Fibroblast of lung (primary cell): Measurements from ENCODE around the gene TWNK. TPM values are rescaled to one million over a fixed set of nuclear protein-coding genes. Genes with fewer than 3 reads are reported as not detected.

Source experiments
- DNase-seq, 2 donors: peaks; one replicate each; pipeline versions ENCODE4 v3.0.0 to v3.0.0-alpha.2; 2010; ENCODE audit warnings: low read depth in 2 of 2
- H2AFZ ChIP-seq: 2 replicates; pipeline ENCODE4 v1.5.1; 2012; ENCODE audit warnings: low read length, control low read depth, inconsistent platforms
- H3K27ac ChIP-seq: 2 replicates; pipeline ENCODE4 v1.5.1; 2011; ENCODE audit warnings: low read length, control low read depth; ENCODE audit not compliant: insufficient read depth
- H3K27me3 ChIP-seq: 2 replicates; pipeline ENCODE4 v1.5.1; 2011; ENCODE audit warnings: mild to moderate bottlenecking, low read length; ENCODE audit not compliant: control insufficient read depth, insufficient read depth
- H3K36me3 ChIP-seq: 2 replicates; pipeline ENCODE4 v1.5.1; 2011; ENCODE audit warnings: low read length; ENCODE audit not compliant: control insufficient read depth, insufficient read depth
- H3K4me1 ChIP-seq: 2 replicates; pipeline ENCODE4 v1.5.1; 2011; ENCODE audit warnings: low read length; ENCODE audit not compliant: control insufficient read depth, insufficient read depth; ENCODE audit errors: extremely low read depth
- H3K4me2 ChIP-seq: 2 replicates; pipeline ENCODE4 v1.5.1; 2011; ENCODE audit warnings: low read length, control low read depth; ENCODE audit not compliant: insufficient read depth; ENCODE audit errors: extremely low read depth
- H3K4me3 ChIP-seq, 4 experiments: fragments of 200-600 bp in 1 of 4; sonication (generic) in 1 of 4; replicated peaks in 1 of 4; 2 replicates each; pipeline ENCODE4 v1.5.1; 2011 to 2016; ENCODE audit warnings: low read length in 4 of 4, low read depth in 3 of 4, mild to moderate bottlenecking in 3 of 4, control low read depth in 2 of 4, inconsistent platforms in 1 of 4, mixed read lengths in 1 of 4; ENCODE audit not compliant: insufficient read depth in 1 of 4; ENCODE audit errors: control extremely low read depth in 1 of 4
- H3K79me2 ChIP-seq: 2 replicates; pipeline ENCODE4 v1.5.1; 2012; ENCODE audit warnings: mild to moderate bottlenecking, low read length, inconsistent platforms; ENCODE audit not compliant: control insufficient read depth, insufficient read depth
- H3K9ac ChIP-seq: 2 replicates; pipeline ENCODE4 v1.5.1; 2011; ENCODE audit warnings: mild to moderate bottlenecking, low read length, control low read depth; ENCODE audit not compliant: insufficient read depth
- H3K9me3 ChIP-seq: 2 replicates; pipeline ENCODE4 v1.5.1; 2012; ENCODE audit warnings: low read depth, low read length; ENCODE audit not compliant: control insufficient read depth, insufficient read depth
- H4K20me1 ChIP-seq: 2 replicates; pipeline ENCODE4 v1.5.1; 2011; ENCODE audit warnings: low read length; ENCODE audit not compliant: control insufficient read depth, insufficient read depth; ENCODE audit errors: extremely low read depth
- EZH2 ChIP-seq: IDR thresholded peaks from 2 replicates; pipeline ENCODE4 v1.5.1; 2012; ENCODE audit warnings: low read length, control low read depth, mild to moderate bottlenecking; ENCODE audit errors: missing control alignments
- polyA plus RNA-seq, 2 donors: library from polyadenylated mRNA; depleted of rRNA in 1 of 2; stranded (reverse) in 1 of 2; unstranded in 1 of 2; fragments of >200 nt; gene quantifications; 2 replicates each; pipeline ENCODE4 v1.2.1, GENCODE V29; 2011 to 2012; ENCODE audit warnings: missing spikeins in 1 of 2
- total RNA-seq: library from RNA; depleted of rRNA; stranded (reverse); fragments of >200 nt; gene quantifications from 2 replicates; pipeline ENCODE4 v1.2.1, GENCODE V29; 2014
- TF ChIP-seq, protein P1 (sequence below), 2 donors: IDR thresholded peaks in 1 of 2; conservative IDR thresholded peaks in 1 of 2; 1 replicate in 1 of 2; 2 replicates in 1 of 2; pipeline ENCODE4 v1.5.1; 2011 to 2012; ENCODE audit warnings: low read length in 2 of 2, control low read depth in 1 of 2, inconsistent platforms in 1 of 2, low read depth in 1 of 2, mild to moderate bottlenecking in 1 of 2

Gene TWNK
- total and polyA plus RNA-seq, 2 donors (not counting 1 experiment from before 2014, with no cell fraction given), result 3.8 to 6.1 TPM

- TF ChIP-seq, protein P1, sequence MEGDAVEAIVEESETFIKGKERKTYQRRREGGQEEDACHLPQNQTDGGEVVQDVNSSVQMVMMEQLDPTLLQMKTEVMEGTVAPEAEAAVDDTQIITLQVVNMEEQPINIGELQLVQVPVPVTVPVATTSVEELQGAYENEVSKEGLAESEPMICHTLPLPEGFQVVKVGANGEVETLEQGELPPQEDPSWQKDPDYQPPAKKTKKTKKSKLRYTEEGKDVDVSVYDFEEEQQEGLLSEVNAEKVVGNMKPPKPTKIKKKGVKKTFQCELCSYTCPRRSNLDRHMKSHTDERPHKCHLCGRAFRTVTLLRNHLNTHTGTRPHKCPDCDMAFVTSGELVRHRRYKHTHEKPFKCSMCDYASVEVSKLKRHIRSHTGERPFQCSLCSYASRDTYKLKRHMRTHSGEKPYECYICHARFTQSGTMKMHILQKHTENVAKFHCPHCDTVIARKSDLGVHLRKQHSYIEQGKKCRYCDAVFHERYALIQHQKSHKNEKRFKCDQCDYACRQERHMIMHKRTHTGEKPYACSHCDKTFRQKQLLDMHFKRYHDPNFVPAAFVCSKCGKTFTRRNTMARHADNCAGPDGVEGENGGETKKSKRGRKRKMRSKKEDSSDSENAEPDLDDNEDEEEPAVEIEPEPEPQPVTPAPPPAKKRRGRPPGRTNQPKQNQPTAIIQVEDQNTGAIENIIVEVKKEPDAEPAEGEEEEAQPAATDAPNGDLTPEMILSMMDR (conservative IDR thresholded peaks at IDR 0.05 in 1 of 2, IDR thresholded peaks at IDR 0.05 in 1 of 2; ENCODE audit: low read depth in 1 of 2, low read length in 2 of 2), result no peak
- TF ChIP-seq EZH2, result no peak
- no peak overlapping the region for H3K27ac ChIP-seq
- no peak overlapping the region for H3K4me3 ChIP-seq
- no peaks in the 10 kb centered on the region for H4K20me1 ChIP-seq
- no peaks in the 10 kb centered on the region for H3K79me2 ChIP-seq
- H3K4me1 ChIP-seq, result no peaks in the 10 kb centered on the region
- peaks cover 5% of the 10 kb centered on the region for H3K36me3 ChIP-seq
- H3K9ac ChIP-seq, result no peak overlapping the region
- no peaks in the 10 kb centered on the region for H3K27me3 ChIP-seq
- H2AFZ ChIP-seq, result no peak overlapping the region
- H3K9me3 ChIP-seq, result no peaks in the 10 kb centered on the region
- no peak overlapping the region for H3K4me2 ChIP-seq
- no peak for DNase-seq
These were observed 27.1 kb upstream of the TWNK start for GRCh38 chr10:100960251-100960650.

GRCh38 chr10:100962351-100963080, 24.8 kb upstream of the TWNK start:
- H3K4me3 ChIP-seq, result no peak overlapping the region
- no peaks in the 10 kb centered on the region for H3K4me1 ChIP-seq
- no peak overlapping the region for H3K9ac ChIP-seq
- H2AFZ ChIP-seq, result no peak overlapping the region
- H3K36me3 ChIP-seq, result peaks cover 4% of the 10 kb centered on the region
- H3K27ac ChIP-seq, result no peak overlapping the region
- H3K27me3 ChIP-seq, result no peaks in the 10 kb centered on the region
- H3K9me3 ChIP-seq, result no peaks in the 10 kb centered on the region
- peak in 1 of 2 donors; percentile 56 for DNase-seq
- TF ChIP-seq, protein P1 (conservative IDR thresholded peaks at IDR 0.05 in 1 of 2, IDR thresholded peaks at IDR 0.05 in 1 of 2; ENCODE audit: low read depth in 1 of 2, low read length in 2 of 2), result no peak
- no peak for TF ChIP-seq EZH2
- no peak overlapping the region for H3K4me2 ChIP-seq
- H3K79me2 ChIP-seq, result no peaks in the 10 kb centered on the region
- H4K20me1 ChIP-seq, result no peaks in the 10 kb centered on the region

DNA sequence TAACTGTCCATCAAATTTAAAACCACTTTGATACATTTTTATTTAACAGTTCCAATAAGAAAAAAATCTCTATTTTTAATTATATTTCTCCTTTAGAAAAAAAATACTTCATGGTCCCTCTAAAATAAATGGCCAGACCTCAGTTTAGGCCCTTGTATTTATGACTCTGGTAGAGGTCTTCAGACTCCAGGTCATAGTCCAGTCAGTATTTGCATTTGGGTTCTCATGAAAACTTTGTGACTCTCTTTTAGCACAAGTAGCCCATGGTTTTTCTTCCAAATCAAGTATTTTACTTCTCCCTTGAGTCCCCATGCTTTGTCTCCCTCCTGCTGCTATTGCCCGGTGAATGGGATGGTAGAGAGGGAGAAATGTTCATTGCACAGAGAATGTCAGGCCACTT, 23.5 kb upstream of the TWNK start:
- no peaks in the 10 kb centered on the region for H3K9me3 ChIP-seq
- no peak overlapping the region for H3K4me3 ChIP-seq
- H3K4me1 ChIP-seq, result peaks cover 1% of the 10 kb centered on the region
- no peaks in the 10 kb centered on the region for H3K79me2 ChIP-seq
- no peak overlapping the region for H3K4me2 ChIP-seq
- TF ChIP-seq, protein P1 (conservative IDR thresholded peaks at IDR 0.05 in 1 of 2, IDR thresholded peaks at IDR 0.05 in 1 of 2; ENCODE audit: low read depth in 1 of 2, low read length in 2 of 2), result no peak
- no peak for TF ChIP-seq EZH2
- no peak overlapping the region for H3K9ac ChIP-seq
- no peak overlapping the region for H2AFZ ChIP-seq
- no peaks in the 10 kb centered on the region for H4K20me1 ChIP-seq
- H3K27ac ChIP-seq, result no peak overlapping the region
- DNase-seq, result no peak
- no peaks in the 10 kb centered on the region for H3K27me3 ChIP-seq
- peaks cover 4% of the 10 kb centered on the region for H3K36me3 ChIP-seq
